ENCODE results near the gene NKAPL. TPM values are rescaled to one million over a fixed set of nuclear protein-coding genes. Genes with fewer than 3 reads are reported as not detected.

The NKAPL gene
- total and polyA plus RNA-seq, 4 donors, result 0.81 to 1.4 (median 0.96) TPM

- Histone ChIP-seq H3K9ac (ENCODE audit: insufficient read depth in 1 of 2, low read length in 2 of 2) (peak overlapping the region in 1 of 2 donors; percentile 82), H3K4me1 (ENCODE audit: control insufficient read depth in 5 of 5, insufficient read depth in 5 of 5, low read length in 5 of 5) (peaks cover 0 to 12% (median 0%) of the 10 kb centered on the region in 5 donors), H3K4me3 (peak overlapping the region; percentile 79), H3K27ac (ENCODE audit: low read depth in 1 of 2, low read length in 1 of 2) (peak overlapping the region; percentile 49 to 76), H3K27me3 (ENCODE audit: control insufficient read depth in 3 of 3, insufficient read depth in 3 of 3, low read length in 2 of 3) (peaks cover 0 to 25% (median 14%) of the 10 kb centered on the region in 3 donors), H3K36me3 (ENCODE audit: control insufficient read depth in 4 of 4, insufficient read depth in 4 of 4, low read length in 4 of 4) (peaks cover 15 to 17% (median 17%) of the 10 kb centered on the region in 4 donors), H3K9me3 (ENCODE audit: control insufficient read depth in 4 of 4, insufficient read depth in 3 of 4, low read length in 3 of 4) (no peaks in the 10 kb centered on the region)
- no peak for DNase-seq
- 53 to 56% methylated on average over 9 of the region's 9 CpGs for WGBS, 2 donors
- no peak for TF ChIP-seq CTCF (IDR thresholded peaks at IDR 0.05; ENCODE audit: control extremely low read depth, extremely low read depth)
- ATAC-seq (ENCODE audit: insufficient read depth, low FRiP score), result no peak
Observed at GRCh38 chr6:28224131-28225055, 34.7 kb upstream of the NKAPL start.

GRCh38 chr6:28225056-28225834 is 33.9 kb upstream of the NKAPL start, which contains the start of gene ZSCAN9:
Gene ZSCAN9, plus strand, starts transcription at chr6:28225275. Its CDS starts 1,810 bp downstream, at chr6:28227085.
- WGBS, 2 donors, result 1% methylated on average over 45 of the region's 45 CpGs
- Histone ChIP-seq H3K4me3 (peak within 1 kb of the TSS; percentile 79), H3K36me3 (ENCODE audit: control insufficient read depth in 4 of 4, insufficient read depth in 4 of 4, low read length in 4 of 4) (peaks cover 16 to 20% (median 18%) of the 10 kb centered on the region in 4 donors), H3K9me3 (ENCODE audit: control insufficient read depth in 4 of 4, insufficient read depth in 3 of 4, low read length in 3 of 4) (no peaks in the 10 kb centered on the region), H3K4me1 (ENCODE audit: control insufficient read depth in 5 of 5, insufficient read depth in 5 of 5, low read length in 5 of 5) (peaks cover 0 to 12% (median 0%) of the 10 kb centered on the region in 5 donors), H3K27ac (ENCODE audit: low read depth in 1 of 2, low read length in 1 of 2) (peak within 1 kb of the TSS; percentile 68 to 76), H3K9ac (ENCODE audit: insufficient read depth in 1 of 2, low read length in 2 of 2) (peak within 1 kb of the TSS in 1 of 2 donors; percentile 82), H3K27me3 (ENCODE audit: control insufficient read depth in 3 of 3, insufficient read depth in 3 of 3, low read length in 2 of 3) (peaks cover 0 to 19% (median 12%) of the 10 kb centered on the region in 3 donors)
- ATAC-seq (ENCODE audit: insufficient read depth, low FRiP score) (peak; percentile 94), DNase-seq (peak; percentile 84 to 91 (median 86))
- TF ChIP-seq CTCF (IDR thresholded peaks at IDR 0.05; ENCODE audit: control extremely low read depth, extremely low read depth), result no peak

GRCh38 chr6:28226460-28226859 is 32.6 kb upstream of the NKAPL start:
- no peak overlapping the region for H3K4me3 ChIP-seq

More at GRCh38 chr6:28226460-28226859, 32.6 kb upstream of the NKAPL start:
- no peak for ATAC-seq (ENCODE audit: insufficient read depth, low FRiP score)
- no peak for DNase-seq
- Histone ChIP-seq H3K4me1 (ENCODE audit: control insufficient read depth in 5 of 5, insufficient read depth in 5 of 5, low read length in 5 of 5) (peaks cover 0 to 12% (median 0%) of the 10 kb centered on the region in 5 donors), H3K27ac (ENCODE audit: low read depth in 1 of 2, low read length in 1 of 2) (no peak overlapping the region), H3K36me3 (ENCODE audit: control insufficient read depth in 4 of 4, insufficient read depth in 4 of 4, low read length in 4 of 4) (peaks cover 18 to 28% (median 19%) of the 10 kb centered on the region in 4 donors), H3K9me3 (ENCODE audit: control insufficient read depth in 4 of 4, insufficient read depth in 3 of 4, low read length in 3 of 4) (no peaks in the 10 kb centered on the region), H3K9ac (ENCODE audit: insufficient read depth in 1 of 2, low read length in 2 of 2) (no peak overlapping the region), H3K27me3 (ENCODE audit: control insufficient read depth in 3 of 3, insufficient read depth in 3 of 3, low read length in 2 of 3) (peaks cover 0 to 11% (median 7%) of the 10 kb centered on the region in 3 donors)
- no peak for TF ChIP-seq CTCF (IDR thresholded peaks at IDR 0.05; ENCODE audit: control extremely low read depth, extremely low read depth)
- 94 to 98% methylated on average over 2 of the region's 2 CpGs for WGBS, 2 donors
